ENCODE measurements around the gene CARD19. TPM values are rescaled to one million over a fixed set of nuclear protein-coding genes. Genes with fewer than 3 reads are reported as not detected.

Gene CARD19
- total and polyA plus RNA-seq, 9 of the 15 experiments (the other 6 are each of a cell fraction or from before 2014, with no cell fraction given) = 0.90 to 34.9 (median 14.6) TPM

- in situ Hi-C loops (cut with MboI) (no loop called here), intact Hi-C loops (cut with micrococcal nuclease) (loop anchor here (5.0 kb wide), 1 partner anchor 47 kb away; no protein-coding TSS in a partner anchor)
- Histone ChIP-seq H3K4me1 (replicated peaks in 1 of 2; ENCODE audit: control insufficient read depth in 2 of 2, insufficient read depth in 2 of 2, low read length in 2 of 2) (peaks cover 0 to 6% of the 10 kb centered on the region in 2 experiments; a peak in 1 of 5 replicates), H3K9ac (ENCODE audit: insufficient read depth in 1 of 2, low read depth in 2 of 2, low read length in 2 of 2) (no peak overlapping the region), H3K9me1 (ENCODE audit: control insufficient read depth, insufficient read depth, low read length) (no peaks in the 10 kb centered on the region), H3K36me3 (ENCODE audit: control insufficient read depth, insufficient read depth, low read length) (no peaks in the 10 kb centered on the region), H3K27ac (ENCODE audit: extremely low read depth, low read depth, low read length) (no peak overlapping the region), H3K27me3 (ENCODE audit: control insufficient read depth in 2 of 2, insufficient read depth in 2 of 2, low read length in 2 of 2) (peaks cover 2 to 16% of the 10 kb centered on the region in 2 experiments; a peak in 3 of 5 replicates), H2AFZ (ENCODE audit: low read depth, low read length) (no peak overlapping the region), H3K4me2 (ENCODE audit: insufficient read depth, low read length) (no peak overlapping the region), H3K79me2 (ENCODE audit: control insufficient read depth, insufficient read depth, low read length) (no peaks in the 10 kb centered on the region), H3K9me3 (replicated peaks; ENCODE audit: control insufficient read depth, insufficient read depth, low read depth, low read length) (no peaks in the 10 kb centered on the region), H4K20me1 (replicated peaks; ENCODE audit: control insufficient read depth, insufficient read depth, low read length) (0 out of 2 replicates have a peak, but pooled peaks cover 8% of the 10 kb centered on the region), H3K4me3 (no peak overlapping the region)
- FAIRE-seq (peak; percentile 81), DNase-seq (ENCODE audit: extremely low read depth in 1 of 4, low spot score in 3 of 4) (peak; percentile 66 to 80 (median 68)), ATAC-seq (peak; percentile 92)
- 42% methylated on average over 14 of the region's 14 CpGs for WGBS (ENCODE audit: insufficient coverage, low coverage, missing lambda C conversion rate)
- no TSS peak for BruUV-seq (replicated peaks)
- ChIA-PET CTCF (ENCODE audit: low intra/inter-chr PET ratio) (interaction anchor here (0.9 kb wide), 1 partner anchor 45 kb away, joined by 3 read pairs; no protein-coding TSS in a partner anchor), POLR2A (interaction anchor here (0.6 to 0.9 kb wide), 4 partner anchors 9 to 34 kb away, joined by 3 to 4 read pairs (median 3); no protein-coding TSS in a partner anchor)
- TF ChIP-seq NBN (IDR thresholded peaks at IDR 0.05; ENCODE audit: low read depth) (no peak), CTCF (IDR thresholded peaks at IDR 0.05 in 2 of 3, conservative IDR thresholded peaks at IDR 0.05 in 1 of 3; ENCODE audit: insufficient read depth in 2 of 3, low read depth in 1 of 3, low read length in 3 of 3) (peak; percentile 83 to 94 (median 83)), RAD21 (CRISPR knock-in tag; conservative IDR thresholded peaks at IDR 0.05 in 1 of 2, IDR thresholded peaks at IDR 0.05 in 1 of 2) (peak in 1 of 2 experiments; percentile 63; a peak in 2 of 4 replicates), STAT5A (IDR thresholded peaks at IDR 0.05; ENCODE audit: borderline replicate concordance, low read length) (no peak), REST (IDR thresholded peaks at IDR 0.05; ENCODE audit: borderline replicate concordance) (peak; percentile 40; the same call in 1 of the 2 replicates), REST (CRISPR knock-in tag; IDR thresholded peaks at IDR 0.05; ENCODE audit: low read depth) (no peak), HLTF (IDR thresholded peaks at IDR 0.05) (no peak), RCOR1 (IDR thresholded peaks at IDR 0.05; ENCODE audit: borderline replicate concordance in 1 of 2, low read depth in 2 of 2, low read length in 2 of 2) (0 out of 4 replicates have a peak, but pooled peaks of 1 of the 2 experiments have one; percentile 26), MAX (CRISPR knock-in tag; IDR thresholded peaks at IDR 0.05) (no peak), POLR2B (IDR thresholded peaks at IDR 0.05; ENCODE audit: low read depth, partially characterized antibody) (no peak), SAFB (IDR thresholded peaks at IDR 0.05; ENCODE audit: borderline replicate concordance, low read depth, low read length) (no peak)
These were observed 58.4 kb downstream of the CARD19 start for GRCh38 chr9:93154293-93154903.

All from K562 (cell line).